Loucy (cell line): ENCODE measurements around the gene MOB3C.
"Not testable (repeated sequence)": the region's sequence is repeated elsewhere in the genome, so short reads cannot be mapped to it uniquely, and the experiment has no call there.

Experiments used
- H2AFZ ChIP-seq: fragments of 200-600 bp; sonication (generic); 2 replicates; pipeline ENCODE4 v1.6.0; 2016; ENCODE audit warnings: antibody characterized with exemption, mild to moderate bottlenecking, low read length, moderate library complexity
- H3F3A ChIP-seq: fragments of 200-600 bp; 2 replicates; pipeline ENCODE4 v1.6.0; 2016; ENCODE audit warnings: antibody characterized with exemption, low read depth, mild to moderate bottlenecking
- H3K27me3 ChIP-seq: fragments of 200-600 bp; sonication (generic); 2 replicates; pipeline ENCODE4 v1.6.1; 2014; ENCODE audit warnings: low read length, mild to moderate bottlenecking; ENCODE audit not compliant: insufficient read depth, poor library complexity, severe bottlenecking
- H3K36me3 ChIP-seq: fragments of 200-600 bp; sonication (generic); 2 replicates; pipeline ENCODE4 v1.6.1; 2016; ENCODE audit warnings: low read length; ENCODE audit not compliant: insufficient read depth
- H3K4me1 ChIP-seq: fragments of 200-600 bp; sonication (generic); 2 replicates; pipeline ENCODE4 v1.5.1; 2014; ENCODE audit warnings: low read length, mild to moderate bottlenecking; ENCODE audit not compliant: insufficient read depth, poor library complexity, severe bottlenecking
- H3K4me2 ChIP-seq: fragments of 200-600 bp; sonication (generic); 2 replicates; pipeline ENCODE4 v1.6.0; 2014; ENCODE audit warnings: antibody characterized with exemption, low read length, low read depth, mild to moderate bottlenecking; ENCODE audit not compliant: poor library complexity, severe bottlenecking
- H3K4me3 ChIP-seq: fragments of 200-600 bp; sonication (generic); 2 replicates; pipeline ENCODE4 v1.5.1; 2014; ENCODE audit warnings: low read length, mild to moderate bottlenecking, mixed read lengths; ENCODE audit not compliant: poor library complexity, severe bottlenecking
- H3K79me2 ChIP-seq: fragments of 200-600 bp; sonication (generic); 2 replicates; pipeline ENCODE4 v1.6.1; 2014; ENCODE audit warnings: low read length; ENCODE audit not compliant: insufficient read depth
- H3K9ac ChIP-seq: fragments of 200-600 bp; sonication (generic); 2 replicates; pipeline ENCODE4 v1.6.0; 2014; ENCODE audit warnings: mild to moderate bottlenecking, low read depth, low read length, moderate library complexity; ENCODE audit not compliant: poor library complexity, severe bottlenecking
- H3K9me2 ChIP-seq: fragments of 200-600 bp; sonication (generic); replicated peaks from 2 replicates; pipeline ENCODE4 v1.6.1; 2016; ENCODE audit warnings: low read depth, low read length, mixed read lengths
- H3K9me3 ChIP-seq: fragments of 200-600 bp; sonication (generic); 2 replicates; pipeline ENCODE4 v1.6.1; 2014; ENCODE audit warnings: mild to moderate bottlenecking, antibody characterized with exemption, low read length, low read depth; ENCODE audit not compliant: insufficient read depth
- H4K20me1 ChIP-seq: fragments of 200-600 bp; sonication (generic); 2 replicates; pipeline ENCODE4 v1.6.0; 2014; ENCODE audit warnings: antibody characterized with exemption, low read length, mild to moderate bottlenecking; ENCODE audit not compliant: insufficient read depth, poor library complexity, severe bottlenecking
- EZH2phosphoT487 ChIP-seq: fragments of 200-600 bp; IDR thresholded peaks from 2 replicates; pipeline ENCODE4 v1.6.1; 2018; ENCODE audit warnings: antibody characterized with exemption, mild to moderate bottlenecking, moderate library complexity, borderline replicate concordance
- TF ChIP-seq, protein P1 (sequence below): fragments of 200-600 bp; sonication (generic); conservative IDR thresholded peaks from 2 replicates; pipeline ENCODE4 v1.5.1; 2014; ENCODE audit warnings: mild to moderate bottlenecking, antibody characterized with exemption, low read length

The MOB3C gene

DNA sequence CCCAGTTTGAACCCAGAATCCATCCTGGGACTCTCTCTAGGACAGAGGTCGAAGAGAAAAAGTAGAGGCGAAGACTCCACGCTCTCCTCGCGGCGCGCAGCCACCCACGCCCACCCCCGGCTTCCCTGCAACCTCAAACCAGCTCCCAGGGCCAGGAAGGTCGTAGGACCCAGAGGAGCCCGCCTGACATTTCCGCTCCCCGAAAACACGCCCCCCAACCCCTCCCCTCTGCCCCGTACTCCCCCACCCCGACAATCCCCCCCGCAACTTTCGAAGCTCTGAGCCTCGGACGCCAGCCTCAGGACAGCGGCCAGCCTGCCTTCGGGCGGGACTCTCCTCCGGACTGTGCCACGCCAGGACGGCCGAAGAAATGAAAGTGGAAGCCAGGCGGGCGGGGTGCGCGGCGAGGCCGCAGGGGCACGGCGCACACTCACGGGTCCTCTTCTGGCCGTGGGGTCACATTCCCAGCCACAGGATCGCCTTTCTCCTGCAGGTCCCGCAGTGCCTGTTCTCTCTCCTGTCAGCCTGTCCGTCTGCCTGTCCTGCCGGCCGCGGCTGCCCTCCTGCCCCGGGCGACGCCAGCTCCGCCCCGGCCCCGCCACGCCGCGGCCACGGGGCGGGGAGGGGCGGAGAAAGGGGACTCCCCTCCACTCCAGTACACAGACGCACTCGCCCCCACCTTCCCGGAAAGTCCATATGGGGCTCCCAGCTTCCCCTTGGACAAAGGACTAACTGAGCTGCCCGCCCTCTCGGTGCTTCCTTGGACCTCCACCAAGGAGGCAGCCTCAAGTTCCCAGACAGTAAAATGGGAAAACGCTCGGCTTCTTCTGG is at the start of gene MOB3C:
Gene MOB3C, minus strand, starts transcription at position 535 of the 831 bp plus-strand sequence. CDS start 3,490 bp downstream, outside the sequence.
- no peaks in the 10 kb centered on the region for H3F3A ChIP-seq
- no peaks in the 10 kb centered on the region for H3K9me2 ChIP-seq
- TF ChIP-seq, protein P1, sequence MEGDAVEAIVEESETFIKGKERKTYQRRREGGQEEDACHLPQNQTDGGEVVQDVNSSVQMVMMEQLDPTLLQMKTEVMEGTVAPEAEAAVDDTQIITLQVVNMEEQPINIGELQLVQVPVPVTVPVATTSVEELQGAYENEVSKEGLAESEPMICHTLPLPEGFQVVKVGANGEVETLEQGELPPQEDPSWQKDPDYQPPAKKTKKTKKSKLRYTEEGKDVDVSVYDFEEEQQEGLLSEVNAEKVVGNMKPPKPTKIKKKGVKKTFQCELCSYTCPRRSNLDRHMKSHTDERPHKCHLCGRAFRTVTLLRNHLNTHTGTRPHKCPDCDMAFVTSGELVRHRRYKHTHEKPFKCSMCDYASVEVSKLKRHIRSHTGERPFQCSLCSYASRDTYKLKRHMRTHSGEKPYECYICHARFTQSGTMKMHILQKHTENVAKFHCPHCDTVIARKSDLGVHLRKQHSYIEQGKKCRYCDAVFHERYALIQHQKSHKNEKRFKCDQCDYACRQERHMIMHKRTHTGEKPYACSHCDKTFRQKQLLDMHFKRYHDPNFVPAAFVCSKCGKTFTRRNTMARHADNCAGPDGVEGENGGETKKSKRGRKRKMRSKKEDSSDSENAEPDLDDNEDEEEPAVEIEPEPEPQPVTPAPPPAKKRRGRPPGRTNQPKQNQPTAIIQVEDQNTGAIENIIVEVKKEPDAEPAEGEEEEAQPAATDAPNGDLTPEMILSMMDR = no peak
- TF ChIP-seq EZH2phosphoT487 = no peak
- H3K79me2 ChIP-seq = peaks cover 19% of the 10 kb centered on the region; the same call in 1 of the 2 replicates
- peak within 1 kb of the TSS; percentile 100 for H3K4me2 ChIP-seq
- H3K36me3 ChIP-seq = no peaks in the 10 kb centered on the region
- H3K4me1 ChIP-seq = peaks cover 66% of the 10 kb centered on the region
- peak within 1 kb of the TSS; percentile 93 for H2AFZ ChIP-seq
- peak within 1 kb of the TSS; percentile 78 for H3K9ac ChIP-seq
- peak within 1 kb of the TSS; percentile 93 for H3K4me3 ChIP-seq
- no peaks in the 10 kb centered on the region for H3K27me3 ChIP-seq
- no peaks in the 10 kb centered on the region for H3K9me3 ChIP-seq
- no peaks in the 10 kb centered on the region for H4K20me1 ChIP-seq

DNA sequence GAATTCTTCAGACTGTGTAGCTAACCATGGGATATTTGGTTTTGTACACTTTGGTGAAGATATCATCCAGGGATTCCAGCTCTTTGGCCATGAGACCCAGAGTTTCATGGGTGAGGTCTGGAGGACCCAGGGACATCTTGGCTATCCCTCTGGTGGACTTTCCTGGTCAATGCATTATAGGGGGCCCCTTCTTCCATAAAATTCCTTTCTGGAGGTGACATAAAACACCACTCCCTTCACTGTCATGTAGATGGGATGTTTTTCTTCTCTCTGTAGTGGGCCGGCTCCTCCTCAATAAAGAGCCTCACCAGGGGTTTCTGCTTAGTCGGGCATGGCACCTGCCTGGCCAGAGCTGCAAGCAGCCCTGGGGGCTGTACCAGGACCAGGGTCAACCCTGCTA is 49.4 kb upstream of the MOB3C start:
- Histone ChIP-seq H3F3A (no peaks in the 10 kb centered on the region; the same call in 1 of the 2 replicates), H2AFZ (no peak overlapping the region), H3K27me3 (no peaks in the 10 kb centered on the region), H3K9me3 (no peaks in the 10 kb centered on the region), H4K20me1 (no peaks in the 10 kb centered on the region), H3K4me3 (no peak overlapping the region), H3K9ac (no peak overlapping the region), H3K4me2 (no peak overlapping the region), H3K36me3 (peaks cover 8% of the 10 kb centered on the region; the same call in 1 of the 2 replicates), H3K9me2 (no peaks in the 10 kb centered on the region), H3K4me1 (no peaks in the 10 kb centered on the region), H3K79me2 (no peaks in the 10 kb centered on the region)
- no peak for TF ChIP-seq EZH2phosphoT487
- TF ChIP-seq, protein P1 = no peak

DNA sequence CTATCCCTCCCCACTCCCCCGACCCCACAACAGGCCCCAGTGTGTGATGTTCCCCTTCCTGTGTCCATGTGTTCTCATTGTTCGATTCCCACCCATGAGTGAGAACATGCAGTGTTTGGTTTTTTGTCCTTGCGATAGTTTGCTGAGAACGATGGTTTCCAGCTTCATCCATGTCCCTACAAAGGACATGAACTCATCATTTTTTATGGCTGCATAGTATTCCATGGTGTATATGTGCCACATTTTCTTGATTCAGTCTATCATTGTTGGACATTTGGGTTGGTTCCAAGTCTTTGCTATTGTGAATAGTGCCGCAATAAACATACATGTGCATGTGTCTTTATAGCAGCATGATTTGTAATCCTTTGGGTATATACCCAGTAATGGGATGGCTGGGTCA is 46.3 kb upstream of the MOB3C start:
- H3K4me3 ChIP-seq, H3K9ac ChIP-seq, H3K9me3 ChIP-seq, H3K27me3 ChIP-seq, H3K9me2 ChIP-seq, H3K4me2 ChIP-seq, H2AFZ ChIP-seq, H3F3A ChIP-seq, H3K4me1 ChIP-seq, H4K20me1 ChIP-seq, H3K36me3 ChIP-seq, H3K79me2 ChIP-seq: not testable (repeated sequence)

DNA sequence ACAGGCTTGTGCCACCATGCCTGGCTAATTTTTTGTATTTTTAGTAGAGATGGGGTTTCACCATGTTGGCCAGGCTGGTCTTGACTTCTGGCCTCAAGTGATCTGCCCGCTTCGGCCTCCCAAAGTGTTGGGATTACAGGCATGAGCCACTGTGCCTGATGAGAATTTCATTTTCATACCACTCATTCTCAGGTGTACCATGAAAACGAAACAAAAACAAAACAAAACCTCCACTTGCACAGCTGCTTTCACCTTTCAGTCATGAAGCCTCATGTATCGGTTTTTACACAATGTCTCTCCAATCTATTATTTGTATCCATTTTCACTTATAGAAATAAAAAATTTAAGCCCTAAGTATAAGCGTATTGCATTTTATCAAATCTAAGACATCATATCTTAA is 43.5 kb upstream of the MOB3C start:
- H2AFZ ChIP-seq, H3K4me3 ChIP-seq, H3K79me2 ChIP-seq, H3K4me1 ChIP-seq, H4K20me1 ChIP-seq, H3F3A ChIP-seq, H3K9me3 ChIP-seq, H3K9me2 ChIP-seq, H3K27me3 ChIP-seq, H3K4me2 ChIP-seq, H3K9ac ChIP-seq: not testable (repeated sequence)
- H3K36me3 ChIP-seq = peaks cover 12% of the 10 kb centered on the region; the same call in 1 of the 2 replicates
